Activated gamma-delta T cell treated with anti-CD3 and anti-CD28 coated beads, Interleukin-2, amount 50 U/mL, for 16 hours (primary cell): ENCODE measurements around the gene SOS2.
"Not testable (repeated sequence)": the region's sequence is repeated elsewhere in the genome, so short reads cannot be mapped to it uniquely, and the experiment has no call there.

Source experiments
- DNase-seq: peaks from one replicate; pipeline ENCODE4 v3.0.0-alpha.2; 2020; ENCODE audit warnings: low read depth

The SOS2 gene

GRCh38 chr14:50225974-50226297 lies 5.4 kb downstream of the SOS2 start:
- DNase-seq: no peak

- DNase-seq: no peak
These were observed 6.1 kb downstream of the SOS2 start for GRCh38 chr14:50225067-50225973.

GRCh38 chr14:50222055-50222613 lies 9.2 kb downstream of the SOS2 start:
- DNase-seq: no peak

- no peak for DNase-seq
These were observed 12.9 kb downstream of the SOS2 start for GRCh38 chr14:50218501-50218900.

- DNase-seq: no peak
These were observed 16.0 kb downstream of the SOS2 start for GRCh38 chr14:50215416-50215815.

GRCh38 chr14:50213795-50214194 lies 17.6 kb downstream of the SOS2 start:
- DNase-seq: no peak

GRCh38 chr14:50212726-50213125 lies 18.7 kb downstream of the SOS2 start:
- no peak for DNase-seq

GRCh38 chr14:50210074-50210473 lies 21.3 kb downstream of the SOS2 start:
- DNase-seq: no peak

GRCh38 chr14:50198499-50198898 lies 32.9 kb downstream of the SOS2 start:
- no peak for DNase-seq

GRCh38 chr14:50191499-50191898 lies 39.9 kb downstream of the SOS2 start:
- no peak for DNase-seq

GRCh38 chr14:50186107-50186506 lies 45.3 kb downstream of the SOS2 start:
- DNase-seq: no peak

- no peak for DNase-seq
These were observed 57.5 kb downstream of the SOS2 start for GRCh38 chr14:50173891-50174290.

- no peak for DNase-seq
These were observed 59.5 kb downstream of the SOS2 start for GRCh38 chr14:50171895-50172294.

GRCh38 chr14:50167381-50167780 lies 64.0 kb downstream of the SOS2 start:
- DNase-seq: not testable (repeated sequence)

GRCh38 chr14:50156111-50156510 lies 75.3 kb downstream of the SOS2 start:
- no peak for DNase-seq

GRCh38 chr14:50148799-50149198 lies 82.6 kb downstream of the SOS2 start:
- DNase-seq: no peak

- no peak for DNase-seq
These were observed 92.2 kb downstream of the SOS2 start for GRCh38 chr14:50139192-50139591.

GRCh38 chr14:50127802-50128201 lies 103.6 kb downstream of the SOS2 start:
- no peak for DNase-seq

- no peak for DNase-seq
These were observed 108.3 kb downstream of the SOS2 start for GRCh38 chr14:50123062-50123461.

- DNase-seq: no peak
These were observed 109.1 kb downstream of the SOS2 start for GRCh38 chr14:50122291-50122690.

- no peak for DNase-seq
These were observed 109.9 kb downstream of the SOS2 start for GRCh38 chr14:50121486-50121885.

- DNase-seq: no peak
These were observed 113.9 kb downstream of the SOS2 start for GRCh38 chr14:50117456-50117855.

GRCh38 chr14:50116966-50117365 lies 114.4 kb downstream of the SOS2 start:
- DNase-seq: no peak
